GM03348 (cell line): ENCODE measurements around the gene MEX3D.
"Not testable (repeated sequence)": the region's sequence is repeated elsewhere in the genome, so short reads cannot be mapped to it uniquely, and the experiment has no call there.

ENCODE experiments used
- DNase-seq: peaks from one replicate; pipeline ENCODE4 v3.0.0; 2012; ENCODE audit warnings: low spot score

Gene MEX3D

GRCh38 chr19:1571358-1571757 is 3.2 kb upstream of the MEX3D start:
- DNase-seq, result no peak

DNA sequence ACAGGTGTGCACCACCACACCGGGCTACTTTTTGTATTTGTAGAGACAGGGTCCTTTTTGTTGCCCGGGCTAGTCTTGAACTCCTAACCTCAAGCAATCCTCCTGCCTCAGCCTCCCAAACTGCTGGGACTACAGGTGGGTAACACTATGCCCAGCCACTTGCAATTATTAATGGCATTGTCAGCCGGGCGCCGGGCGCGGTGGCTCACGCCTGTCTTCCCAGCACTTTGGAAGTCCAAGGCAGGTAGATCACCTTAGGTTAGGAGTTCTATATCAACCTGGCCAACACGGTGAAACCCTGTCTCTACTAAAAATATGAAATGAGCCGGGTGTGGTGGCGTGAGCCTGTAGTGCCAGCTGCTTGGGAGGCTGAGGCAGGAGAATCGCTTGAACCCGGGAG is 2.7 kb upstream of the MEX3D start:
- no peak for DNase-seq

- DNase-seq, result no peak
These were observed 1.9 kb upstream of the MEX3D start for GRCh38 chr19:1569997-1570396.

DNA sequence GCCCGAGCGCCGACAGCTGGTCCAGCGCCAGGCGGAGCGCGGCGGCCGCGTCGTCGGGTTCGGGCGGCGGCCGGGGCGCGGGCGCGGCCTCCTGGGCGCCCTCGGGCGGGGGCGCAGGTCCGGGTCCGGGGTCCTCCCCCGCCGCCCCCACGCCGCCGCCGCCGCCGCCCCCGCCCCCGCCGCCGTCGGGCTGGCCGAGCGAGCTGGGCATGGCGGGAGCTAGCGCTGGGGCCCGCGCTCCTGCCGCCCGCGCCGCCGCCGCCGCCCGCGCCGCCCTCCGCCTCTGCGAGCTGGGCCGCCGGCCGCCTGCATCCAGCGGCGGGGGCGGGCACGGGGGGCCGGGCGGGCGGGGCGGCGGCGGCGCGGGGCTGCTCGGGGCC is 287 bp downstream of the MEX3D start:
- no peak for DNase-seq

- peak; percentile 83 for DNase-seq
These were observed 843 bp downstream of the MEX3D start for GRCh38 chr19:1567116-1567847.

DNA sequence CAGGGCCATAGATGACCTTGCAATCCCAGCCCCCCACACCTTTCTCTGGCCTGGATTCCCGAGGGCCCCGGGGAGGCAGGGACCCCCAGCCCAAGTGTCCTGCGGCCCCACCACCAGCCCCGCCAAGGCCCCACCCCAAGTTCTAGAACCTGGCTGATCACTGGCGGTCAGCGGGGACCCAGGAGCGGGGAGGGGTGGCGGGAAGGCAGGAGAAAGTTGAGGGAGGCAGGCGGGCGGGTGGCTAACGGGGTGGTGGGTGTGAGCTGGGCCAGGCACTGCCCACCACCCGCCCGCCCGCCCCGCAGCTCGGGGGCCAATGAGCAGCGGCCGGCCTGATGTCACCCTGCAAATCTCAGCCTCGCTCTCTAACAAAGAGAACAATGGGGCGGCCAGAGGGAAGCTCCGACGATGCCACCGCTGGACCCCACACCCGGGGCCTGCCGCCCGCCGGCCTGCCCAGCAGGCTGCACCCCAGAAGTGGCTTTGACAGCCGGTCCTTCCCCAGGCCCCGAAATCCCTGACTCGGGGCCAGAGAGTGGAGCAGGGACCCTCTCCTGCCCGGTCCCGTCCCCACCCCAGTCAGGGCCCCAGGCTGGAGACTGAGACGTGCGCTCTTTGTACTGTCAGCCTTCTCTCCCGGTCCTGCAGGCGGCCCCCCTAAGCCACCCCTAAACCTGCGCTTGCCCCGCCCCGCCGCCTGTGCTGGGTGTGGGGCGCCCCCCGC is 1.6 kb downstream of the MEX3D start:
- DNase-seq, result peak; percentile 96

GRCh38 chr19:1563251-1563650 is 4.9 kb downstream of the MEX3D start:
- DNase-seq, result no peak

DNA sequence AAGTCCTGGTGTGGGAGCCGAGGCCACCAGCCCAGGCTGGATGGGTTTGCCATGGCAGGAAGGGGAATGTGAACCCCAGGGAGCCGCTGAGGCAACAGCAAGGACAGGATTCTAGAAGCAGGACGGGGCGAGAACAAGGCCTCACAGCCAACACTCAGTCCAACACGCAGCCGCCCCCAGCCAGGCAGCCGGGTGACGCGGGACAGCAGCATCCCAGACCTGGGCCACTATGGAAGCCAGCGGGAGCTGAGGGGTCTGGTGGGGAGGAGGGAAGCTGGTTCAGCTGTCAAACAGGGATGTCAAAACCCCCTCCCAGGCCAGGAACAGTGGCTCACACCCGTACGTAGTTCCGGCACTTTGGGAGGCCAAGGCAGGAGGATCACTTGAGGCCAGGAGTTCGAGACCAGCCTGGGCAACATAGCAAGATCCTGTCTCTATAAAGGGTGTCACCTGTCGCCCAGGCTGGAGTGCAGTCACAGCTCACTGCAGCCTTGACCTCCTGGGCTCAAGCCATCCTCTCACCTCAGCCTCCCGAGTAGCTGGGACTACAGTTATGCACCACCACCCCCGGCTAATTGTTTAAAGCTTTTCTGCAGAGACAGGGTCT is 6.8 kb downstream of the MEX3D start:
- no peak for DNase-seq

DNA sequence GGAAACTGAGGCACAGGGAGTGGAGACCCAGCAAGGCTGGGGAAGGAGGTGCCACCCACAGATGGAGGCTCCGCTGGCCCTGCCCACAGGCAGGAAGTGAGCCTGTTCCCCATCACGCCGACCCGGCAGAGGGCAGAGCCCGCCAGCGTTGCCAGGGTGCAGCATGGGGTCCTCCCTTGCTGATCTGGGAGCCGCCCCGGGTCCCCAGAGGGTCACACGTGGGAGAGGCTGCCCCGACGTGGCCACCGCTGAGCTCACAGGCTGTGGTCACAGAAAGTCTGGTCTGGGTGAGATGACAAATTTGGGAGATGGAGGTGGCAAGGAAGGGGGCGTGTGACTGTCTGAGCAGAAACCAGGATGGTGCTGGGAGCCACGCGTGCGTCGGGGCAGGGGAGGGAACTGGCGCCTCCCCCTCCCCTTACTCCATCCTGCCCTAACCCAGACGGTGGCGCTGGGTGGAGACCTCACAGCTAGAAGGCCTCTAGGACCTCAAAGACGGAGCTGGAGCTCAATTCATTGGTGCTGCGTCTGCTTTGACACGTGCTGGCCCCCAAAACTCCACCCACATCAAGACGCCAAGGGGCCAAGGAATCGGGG is 7.7 kb downstream of the MEX3D start:
- no peak for DNase-seq

DNA sequence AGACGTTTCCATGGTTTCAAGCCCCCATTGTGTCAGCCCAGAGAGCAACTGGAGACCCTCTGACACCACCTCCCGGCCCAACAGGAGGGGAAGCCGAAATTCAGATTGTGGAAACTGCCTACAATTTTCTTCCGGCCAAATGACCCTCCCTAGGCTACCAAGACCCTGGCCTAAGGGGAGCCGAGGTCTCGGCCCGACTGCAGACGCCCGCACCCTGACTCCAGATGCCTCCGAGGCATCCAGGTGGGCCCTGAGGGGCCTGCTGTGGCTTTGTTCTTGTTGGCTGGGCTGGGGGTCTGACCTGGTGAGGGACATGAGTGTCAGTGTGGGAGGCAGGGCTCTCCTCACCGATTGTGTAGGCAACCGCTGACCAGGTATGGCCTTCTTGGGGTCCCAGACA is 9.6 kb downstream of the MEX3D start:
- DNase-seq, result no peak

DNA sequence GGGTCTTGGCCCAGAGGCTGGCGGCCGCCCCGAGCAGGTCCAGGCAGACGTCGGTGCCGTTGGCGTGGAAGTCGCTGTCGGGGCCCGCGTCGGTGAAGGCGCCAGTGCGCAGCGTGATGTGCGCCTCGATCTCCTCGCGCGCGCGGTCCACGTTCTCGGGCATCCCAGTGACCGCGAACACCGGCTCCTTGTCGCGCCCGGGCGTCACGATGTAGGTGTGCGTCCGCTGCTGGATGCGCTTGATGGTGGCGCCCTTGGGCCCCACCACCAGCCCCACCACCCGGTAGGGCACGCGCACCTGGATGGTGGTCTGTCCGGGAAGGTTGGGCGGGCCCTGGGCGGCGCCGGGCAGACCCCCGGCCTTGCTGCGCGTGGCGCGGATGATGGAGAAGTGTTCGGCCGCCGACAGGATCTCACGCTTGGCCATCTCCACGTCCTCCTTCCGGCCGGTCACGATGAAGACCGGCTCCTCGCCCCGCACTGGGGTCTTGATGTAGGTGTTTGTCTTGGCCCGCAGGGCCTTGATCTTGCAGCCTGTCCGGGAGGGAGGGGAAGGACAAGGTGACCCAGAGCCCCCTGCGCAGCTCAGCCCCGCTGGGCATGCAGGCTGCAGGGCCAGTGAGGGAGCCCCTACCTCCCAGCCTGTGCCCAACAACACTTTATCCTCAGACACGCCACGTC is 11.6 kb downstream of the MEX3D start:
- no peak for DNase-seq

- DNase-seq, result no peak
These were observed 12.4 kb downstream of the MEX3D start for GRCh38 chr19:1555487-1556389.

DNA sequence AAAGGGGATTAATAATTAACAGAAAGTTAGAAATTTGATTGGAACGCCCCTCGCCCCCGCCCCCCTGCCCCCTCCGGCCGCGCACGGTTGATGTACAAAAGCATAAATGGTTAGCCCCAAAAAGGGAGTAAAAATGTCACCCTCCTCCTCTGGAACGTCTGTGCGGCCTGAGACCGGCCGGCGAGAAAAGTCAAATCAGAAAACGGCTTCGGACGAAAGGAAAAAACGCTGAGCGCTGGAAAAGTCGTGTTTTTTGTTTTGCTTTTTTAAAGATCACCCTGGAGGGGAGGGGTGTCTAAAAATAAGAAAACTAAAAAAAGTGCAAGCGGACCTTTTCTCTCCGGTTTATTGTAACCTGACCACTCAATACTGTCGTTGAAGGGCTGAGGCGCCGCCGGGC is 13.2 kb downstream of the MEX3D start:
- DNase-seq, result no peak

DNA sequence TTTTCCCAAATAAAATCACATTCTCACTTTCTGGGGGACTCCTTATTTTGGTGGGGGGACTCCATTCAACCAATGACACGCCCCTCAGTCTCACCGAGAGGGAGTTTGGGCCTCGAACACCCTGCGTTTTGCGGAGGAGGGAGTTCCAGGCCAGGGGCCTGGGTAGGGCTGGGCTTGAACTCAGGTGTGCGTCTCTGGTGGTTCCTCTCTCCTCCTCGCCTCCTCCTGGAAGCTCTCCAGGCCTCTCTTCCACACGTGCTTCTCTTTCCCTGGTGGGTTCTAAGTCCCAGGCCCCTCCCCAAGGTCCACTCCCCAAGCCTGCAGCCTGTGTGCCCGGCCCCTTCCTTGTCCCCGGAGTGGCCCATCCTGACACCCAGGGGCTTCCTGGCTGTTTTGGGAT is 14.7 kb downstream of the MEX3D start:
- no peak for DNase-seq

GRCh38 chr19:1551068-1552040 is 16.8 kb downstream of the MEX3D start:
- no peak for DNase-seq

DNA sequence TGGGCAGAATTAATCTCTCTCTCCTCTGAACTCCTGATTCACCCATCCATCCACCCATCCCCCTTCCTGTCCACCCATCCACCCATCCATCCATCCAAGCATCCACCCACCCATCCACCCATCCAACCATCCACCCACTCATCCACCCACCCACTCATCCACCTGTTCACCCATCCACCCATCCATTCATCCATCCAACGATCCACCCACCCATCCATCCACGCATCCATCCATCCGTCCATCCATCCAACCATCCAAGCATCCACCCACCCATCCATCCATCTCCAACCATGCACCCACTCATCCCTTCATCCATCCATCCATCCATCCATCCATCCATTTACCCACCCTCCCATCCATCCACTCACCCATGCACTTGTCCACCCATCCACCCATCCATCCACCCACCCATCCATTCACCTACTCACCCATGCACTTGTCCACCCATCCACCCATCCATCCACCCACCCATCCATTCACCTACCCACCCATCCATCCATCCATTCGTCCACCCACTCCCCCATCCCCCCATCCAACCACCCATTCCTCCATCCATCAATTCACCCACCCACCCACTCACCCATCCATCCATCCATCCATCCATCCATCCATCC is 18.7 kb downstream of the MEX3D start:
- no peak for DNase-seq

GRCh38 chr19:1540365-1540925 is 27.7 kb downstream of the MEX3D start:
- no peak for DNase-seq

- DNase-seq, result not testable (repeated sequence)
These were observed 28.4 kb downstream of the MEX3D start for GRCh38 chr19:1539749-1540148.

GRCh38 chr19:1538978-1539377 is 29.1 kb downstream of the MEX3D start:
- peak; percentile 35 for DNase-seq
